GM12875 (cell line): Measurements from ENCODE around the gene SIN3B.
A peak's percentile ranks its signal among the peaks of the same experiment; 100 is the strongest.

ENCODE experiments used
- H3K4me3 ChIP-seq: one replicate; pipeline ENCODE4 v1.5.1; 2011; ENCODE audit warnings: low read depth, low read length, control low read depth
- TF ChIP-seq, protein P1 (sequence below): IDR thresholded peaks from 2 replicates; pipeline ENCODE4 v1.5.1; 2011; ENCODE audit warnings: low read depth, mild to moderate bottlenecking, control low read depth, inconsistent platforms, low read length, moderate library complexity, borderline replicate concordance; ENCODE audit not compliant: insufficient read depth

Gene SIN3B

DNA sequence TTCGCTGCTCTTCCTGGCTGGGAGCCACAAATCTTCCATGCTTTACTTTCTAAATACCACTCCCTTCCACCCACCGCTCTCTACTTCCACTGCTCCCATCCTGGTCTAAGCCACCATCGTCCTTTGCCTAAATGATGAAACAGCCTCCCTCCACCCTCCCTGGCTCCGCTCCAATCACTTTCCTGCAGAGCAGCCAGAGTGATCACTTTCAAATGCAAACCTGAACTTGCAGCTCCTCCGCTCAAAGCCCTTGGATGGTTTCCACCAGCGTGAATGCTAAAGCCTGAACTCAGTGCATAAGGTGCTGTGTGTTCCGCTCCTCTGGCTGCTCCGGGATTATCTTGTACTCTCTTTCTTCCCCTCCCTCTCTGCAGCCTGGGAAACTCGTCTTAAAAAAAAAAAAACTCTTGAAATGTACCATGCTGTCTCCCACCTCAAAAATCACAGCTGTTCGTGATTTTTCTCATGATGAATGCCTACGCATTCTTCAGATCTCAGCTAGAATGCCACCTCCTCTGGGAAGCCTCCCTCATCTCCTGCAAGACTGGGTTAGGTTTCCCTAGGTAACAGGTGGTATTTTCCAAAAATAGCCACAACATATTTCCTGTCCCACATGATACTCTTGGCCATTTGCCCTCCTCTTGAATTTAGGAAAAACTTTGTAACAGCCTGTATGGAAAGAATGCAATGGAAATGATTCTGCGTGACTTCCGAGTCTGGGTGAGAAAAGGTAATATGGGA is 3.7 kb upstream of the SIN3B start:
- TF ChIP-seq, protein P1, sequence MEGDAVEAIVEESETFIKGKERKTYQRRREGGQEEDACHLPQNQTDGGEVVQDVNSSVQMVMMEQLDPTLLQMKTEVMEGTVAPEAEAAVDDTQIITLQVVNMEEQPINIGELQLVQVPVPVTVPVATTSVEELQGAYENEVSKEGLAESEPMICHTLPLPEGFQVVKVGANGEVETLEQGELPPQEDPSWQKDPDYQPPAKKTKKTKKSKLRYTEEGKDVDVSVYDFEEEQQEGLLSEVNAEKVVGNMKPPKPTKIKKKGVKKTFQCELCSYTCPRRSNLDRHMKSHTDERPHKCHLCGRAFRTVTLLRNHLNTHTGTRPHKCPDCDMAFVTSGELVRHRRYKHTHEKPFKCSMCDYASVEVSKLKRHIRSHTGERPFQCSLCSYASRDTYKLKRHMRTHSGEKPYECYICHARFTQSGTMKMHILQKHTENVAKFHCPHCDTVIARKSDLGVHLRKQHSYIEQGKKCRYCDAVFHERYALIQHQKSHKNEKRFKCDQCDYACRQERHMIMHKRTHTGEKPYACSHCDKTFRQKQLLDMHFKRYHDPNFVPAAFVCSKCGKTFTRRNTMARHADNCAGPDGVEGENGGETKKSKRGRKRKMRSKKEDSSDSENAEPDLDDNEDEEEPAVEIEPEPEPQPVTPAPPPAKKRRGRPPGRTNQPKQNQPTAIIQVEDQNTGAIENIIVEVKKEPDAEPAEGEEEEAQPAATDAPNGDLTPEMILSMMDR: no peak
- no peak overlapping the region for H3K4me3 ChIP-seq

DNA sequence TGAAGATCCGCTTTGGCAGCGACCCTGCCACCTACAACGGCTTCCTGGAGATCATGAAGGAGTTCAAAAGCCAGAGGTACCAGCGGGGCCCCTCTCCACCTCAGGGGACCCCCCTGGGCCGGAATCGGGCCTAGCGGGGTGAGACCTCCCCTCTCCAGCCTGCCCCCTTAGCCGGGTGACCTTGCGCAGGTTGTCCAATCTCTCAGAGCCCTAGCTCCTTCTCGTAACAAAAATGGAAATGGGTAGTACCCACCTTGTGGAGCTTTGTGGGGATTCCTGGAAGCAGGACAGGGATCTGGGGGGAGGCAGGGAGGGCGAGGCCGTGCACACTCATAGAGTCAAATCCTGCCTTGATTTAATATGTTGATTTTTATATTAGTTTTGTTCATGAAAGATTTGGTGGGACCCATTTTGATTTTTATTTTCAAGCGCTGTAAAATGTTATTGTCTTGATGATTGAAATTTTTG is 658 bp downstream of the SIN3B start:
- peak overlapping the region; percentile 79 for H3K4me3 ChIP-seq
- TF ChIP-seq, protein P1: no peak

DNA sequence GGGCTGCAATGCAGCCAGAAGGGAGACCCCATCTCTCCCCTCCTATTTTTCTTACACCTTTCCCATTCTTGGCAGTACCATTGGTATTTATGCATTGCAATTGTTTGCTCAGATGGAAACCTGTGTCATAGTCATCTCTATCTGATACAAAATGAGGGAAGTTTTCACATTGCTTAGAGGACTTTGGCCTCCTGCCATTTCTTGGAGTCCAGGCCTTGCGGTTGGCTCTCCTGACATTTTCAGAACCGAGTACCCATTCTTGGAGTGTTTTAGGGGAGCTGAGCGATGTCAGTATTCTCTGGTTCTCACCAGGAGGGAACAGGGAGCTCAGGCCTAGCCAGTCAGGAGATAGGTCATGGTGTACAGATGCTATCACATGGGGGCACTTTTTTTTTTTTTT is 1.5 kb downstream of the SIN3B start:
- TF ChIP-seq, protein P1: no peak
- no peak overlapping the region for H3K4me3 ChIP-seq

DNA sequence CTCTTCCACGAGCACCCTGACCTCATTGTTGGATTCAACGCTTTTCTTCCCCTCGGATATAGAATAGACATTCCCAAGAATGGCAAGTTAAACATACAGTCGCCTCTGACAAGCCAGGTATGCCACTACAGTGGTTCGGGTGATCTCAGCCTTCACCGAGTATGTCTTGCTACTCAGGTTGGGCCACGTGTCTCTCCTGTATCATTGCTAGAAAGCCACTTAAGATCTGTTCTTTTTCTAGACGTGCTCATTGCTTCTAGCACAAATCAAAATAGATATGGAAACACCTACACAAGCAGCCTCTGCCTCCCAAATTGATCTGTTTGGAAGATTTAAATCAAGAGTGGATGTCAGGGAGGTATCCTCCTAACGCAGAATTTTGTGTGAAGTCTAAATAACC is 2.3 kb downstream of the SIN3B start:
- TF ChIP-seq, protein P1: no peak
- H3K4me3 ChIP-seq: no peak overlapping the region

DNA sequence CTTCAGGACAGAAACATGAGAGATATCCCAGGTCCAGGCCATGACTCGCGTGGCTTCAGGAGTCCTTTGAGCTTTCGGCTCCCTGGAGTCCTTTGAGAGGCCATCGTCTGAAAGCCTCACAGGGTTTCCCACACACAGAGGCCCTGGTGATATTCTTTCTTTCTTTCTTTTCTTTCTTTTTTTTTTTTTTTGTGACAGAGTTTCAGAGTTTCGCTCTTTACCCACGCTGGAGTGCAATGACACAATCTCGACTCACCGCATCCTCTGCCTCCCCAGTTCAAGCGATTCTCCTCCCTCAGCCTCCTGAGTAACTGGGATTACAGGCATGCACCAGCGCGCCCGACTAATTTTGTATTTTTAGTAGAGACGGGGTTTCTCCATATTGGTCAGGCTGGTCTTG is 5.5 kb downstream of the SIN3B start:
- TF ChIP-seq, protein P1: no peak
- no peak overlapping the region for H3K4me3 ChIP-seq

DNA sequence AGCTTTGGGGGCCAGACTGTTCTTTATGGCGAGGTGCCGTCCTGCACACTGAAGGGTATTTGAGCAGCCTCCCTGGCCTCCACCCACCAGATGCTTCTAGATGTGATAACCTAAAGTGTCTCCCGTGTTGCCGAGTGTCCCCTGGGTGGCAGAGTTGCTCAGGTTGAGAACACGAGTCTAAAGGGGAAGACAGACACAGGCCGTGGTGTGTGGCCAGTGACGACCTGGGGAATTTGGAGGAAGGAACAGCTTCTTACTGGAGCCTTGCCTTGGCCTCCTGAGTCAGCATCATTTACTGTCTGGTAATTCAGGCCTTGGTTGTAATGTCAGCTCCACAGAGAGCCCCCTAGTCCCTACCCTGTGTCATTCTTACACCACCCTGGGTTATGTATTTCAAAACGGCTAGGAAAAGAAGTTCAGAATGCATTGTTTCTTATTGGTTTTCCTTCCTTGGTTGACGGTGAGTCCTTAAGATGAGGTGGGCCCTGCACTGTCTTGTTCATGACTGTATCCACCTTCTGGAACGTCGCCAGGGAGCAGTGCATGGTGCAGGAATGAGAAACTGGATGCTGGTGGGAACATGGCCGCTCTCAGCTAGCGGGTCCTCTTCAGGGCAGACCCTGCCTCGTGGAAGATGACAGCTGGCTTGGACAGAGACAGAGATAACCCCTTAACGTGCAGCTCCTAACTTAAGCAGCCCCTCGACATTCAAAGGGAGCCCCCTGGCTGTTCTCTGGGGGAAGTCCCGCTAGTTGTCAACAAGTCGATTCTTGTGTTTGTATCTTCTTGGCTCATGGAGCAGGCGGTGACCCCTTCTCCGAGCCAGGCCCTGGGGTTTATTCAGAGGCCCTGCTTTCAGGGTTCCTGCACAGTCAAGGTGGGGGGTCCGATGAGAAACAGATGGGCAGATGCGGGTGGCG is 7.2 kb downstream of the SIN3B start:
- TF ChIP-seq, protein P1: peak; percentile 23; the same call in 1 of the 2 replicates
- H3K4me3 ChIP-seq: no peak overlapping the region
